MM.1S (cell line): Measurements from ENCODE around the gene MYRIP.

Source experiments
- DNase-seq: peaks from one replicate; pipeline ENCODE4 v3.0.0-alpha.2; 2015
- H2AFZ ChIP-seq: fragments of 300-600 bp; sonication (generic); 2 replicates; pipeline ENCODE4 v1.6.0; 2016; ENCODE audit warnings: antibody characterized with exemption, low read length
- H3F3A ChIP-seq: fragments of 300-600 bp; sonication (generic); 2 replicates; pipeline ENCODE4 v1.6.1; 2016; ENCODE audit warnings: mild to moderate bottlenecking, antibody characterized with exemption, low read length, moderate library complexity, mixed read lengths; ENCODE audit not compliant: insufficient read depth
- H3K27ac ChIP-seq: fragments of 300-600 bp; sonication (generic); 2 replicates; pipeline ENCODE4 v1.5.1; 2016; ENCODE audit warnings: mild to moderate bottlenecking, low read length
- H3K27me3 ChIP-seq: fragments of 300-600 bp; sonication (generic); replicated peaks from 2 replicates; pipeline ENCODE4 v1.6.0; 2016; ENCODE audit warnings: low read length; ENCODE audit not compliant: insufficient read depth
- H3K36me3 ChIP-seq: fragments of 300-600 bp; sonication (generic); replicated peaks from 2 replicates; pipeline ENCODE4 v1.6.1; 2016; ENCODE audit warnings: mild to moderate bottlenecking, low read length, mixed read lengths; ENCODE audit not compliant: insufficient read depth
- H3K4me1 ChIP-seq: fragments of 300-600 bp; sonication (generic); 2 replicates; pipeline ENCODE4 v1.6.1; 2016; ENCODE audit warnings: low read length, mixed read lengths
- H3K4me2 ChIP-seq: fragments of 300-600 bp; sonication (generic); 2 replicates; pipeline ENCODE4 v1.6.0; 2016; ENCODE audit warnings: low read depth, low read length
- H3K4me3 ChIP-seq: fragments of 300-600 bp; sonication (generic); 2 replicates; pipeline ENCODE4 v1.5.1; 2016; ENCODE audit warnings: low read length, mixed read lengths
- H3K79me2 ChIP-seq: fragments of 300-600 bp; sonication (generic); 2 replicates; pipeline ENCODE4 v1.6.1; 2016; ENCODE audit warnings: mixed run types, low read length, mixed read lengths
- H3K9ac ChIP-seq: fragments of 300-600 bp; sonication (generic); 2 replicates; pipeline ENCODE4 v1.6.1; 2016; ENCODE audit warnings: low read length, mixed read lengths
- H3K9me2 ChIP-seq: fragments of 300-600 bp; sonication (generic); replicated peaks from 2 replicates; pipeline ENCODE4 v1.6.1; 2016; ENCODE audit warnings: mild to moderate bottlenecking, low read length, mixed read lengths; ENCODE audit not compliant: insufficient read depth
- H3K9me3 ChIP-seq: fragments of 300-600 bp; sonication (generic); replicated peaks from 2 replicates; pipeline ENCODE4 v1.6.1; 2016; ENCODE audit warnings: mild to moderate bottlenecking, low read length, mixed read lengths; ENCODE audit not compliant: insufficient read depth
- H4K20me1 ChIP-seq: fragments of 300-600 bp; sonication (generic); 2 replicates; pipeline ENCODE4 v1.6.1; 2016; ENCODE audit warnings: mild to moderate bottlenecking, low read length, moderate library complexity, mixed read lengths; ENCODE audit not compliant: insufficient read depth
- CTCF ChIP-seq: fragments of 300-600 bp; sonication (generic); IDR thresholded peaks from 2 replicates; pipeline ENCODE4 v1.5.1; 2016; ENCODE audit warnings: antibody characterized with exemption, low read length, mixed read lengths
- EZH2 ChIP-seq: fragments of 300-600 bp; sonication (generic); optimal IDR thresholded peaks from 2 replicates; pipeline ENCODE3; 2017; ENCODE audit warnings: low read depth, mild to moderate bottlenecking, antibody characterized with exemption, low read length, mixed read lengths
- EZH2phosphoT487 ChIP-seq: fragments of 300-600 bp; sonication (generic); IDR thresholded peaks from 2 replicates; pipeline ENCODE4 v1.6.1; 2018; ENCODE audit warnings: antibody characterized with exemption, low read length

The MYRIP gene

DNA sequence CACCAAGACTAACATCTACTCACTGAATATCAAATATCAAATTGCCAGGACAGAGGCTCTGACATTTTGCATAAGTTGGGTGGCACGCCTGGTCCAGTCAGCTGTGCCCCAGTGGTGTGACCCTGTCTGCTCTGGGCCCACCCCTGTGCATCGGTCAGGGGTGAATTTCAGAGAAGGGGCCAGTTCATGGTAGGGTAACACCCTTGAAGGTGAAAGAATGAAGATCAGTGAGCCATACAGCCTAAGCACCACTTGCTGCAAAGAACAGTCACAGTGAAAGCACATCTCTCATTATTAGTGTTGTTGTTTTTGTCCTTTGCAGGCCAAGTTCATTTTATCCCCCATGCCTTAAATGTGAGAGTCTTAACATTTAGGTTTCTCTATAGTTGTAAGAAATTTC is 86.8 kb downstream of the MYRIP start:
- H3K79me2 ChIP-seq: no peaks in the 10 kb centered on the region
- TF ChIP-seq EZH2phosphoT487 (no peak), EZH2 (no peak), CTCF (no peak)
- H3K9ac ChIP-seq: no peak overlapping the region
- H3K27ac ChIP-seq: no peak overlapping the region
- no peaks in the 10 kb centered on the region for H3K9me2 ChIP-seq
- H3K36me3 ChIP-seq: no peaks in the 10 kb centered on the region
- H2AFZ ChIP-seq: no peak overlapping the region
- no peaks in the 10 kb centered on the region for H3K9me3 ChIP-seq
- no peaks in the 10 kb centered on the region for H3K27me3 ChIP-seq
- no peaks in the 10 kb centered on the region for H3F3A ChIP-seq
- H3K4me2 ChIP-seq: no peak overlapping the region
- H3K4me1 ChIP-seq: no peaks in the 10 kb centered on the region
- no peak overlapping the region for H3K4me3 ChIP-seq
- no peak for DNase-seq
- no peaks in the 10 kb centered on the region for H4K20me1 ChIP-seq

DNA sequence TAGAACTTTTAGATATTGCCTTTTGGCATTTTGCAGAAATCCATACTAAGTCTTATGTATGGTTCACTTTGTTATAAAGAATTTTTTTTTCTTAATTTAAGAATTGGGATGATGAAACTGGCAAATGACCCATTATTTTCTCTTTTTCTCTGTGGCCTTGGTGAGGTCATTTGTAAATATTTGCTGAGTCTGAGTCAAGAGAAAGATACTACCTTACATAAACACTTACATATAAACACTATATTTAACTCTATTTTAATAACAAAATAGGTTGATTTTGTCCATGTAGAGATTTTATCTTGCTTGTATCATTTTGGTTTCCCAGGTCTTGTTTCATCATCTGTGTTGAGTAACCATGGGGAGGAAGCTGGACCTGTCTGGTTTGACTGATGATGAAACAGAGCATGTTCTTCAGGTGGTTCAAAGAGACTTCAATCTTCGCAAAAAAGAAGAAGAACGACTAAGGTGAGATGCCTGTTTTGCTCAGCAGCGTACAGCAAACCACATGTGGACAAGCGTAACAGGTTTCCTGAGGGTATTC is 91.1 kb downstream of the MYRIP start:
- no peaks in the 10 kb centered on the region for H3K27me3 ChIP-seq
- H3K79me2 ChIP-seq: no peaks in the 10 kb centered on the region
- H3K36me3 ChIP-seq: no peaks in the 10 kb centered on the region
- H3K9me2 ChIP-seq: no peaks in the 10 kb centered on the region
- H3K4me1 ChIP-seq: no peaks in the 10 kb centered on the region
- H2AFZ ChIP-seq: no peak overlapping the region
- no peak overlapping the region for H3K4me2 ChIP-seq
- no peaks in the 10 kb centered on the region for H3F3A ChIP-seq
- no peak for TF ChIP-seq EZH2phosphoT487
- no peak overlapping the region for H3K9ac ChIP-seq
- H3K9me3 ChIP-seq: no peaks in the 10 kb centered on the region
- H3K27ac ChIP-seq: no peak overlapping the region
- no peak overlapping the region for H3K4me3 ChIP-seq
- no peaks in the 10 kb centered on the region for H4K20me1 ChIP-seq
- no peak for DNase-seq

DNA sequence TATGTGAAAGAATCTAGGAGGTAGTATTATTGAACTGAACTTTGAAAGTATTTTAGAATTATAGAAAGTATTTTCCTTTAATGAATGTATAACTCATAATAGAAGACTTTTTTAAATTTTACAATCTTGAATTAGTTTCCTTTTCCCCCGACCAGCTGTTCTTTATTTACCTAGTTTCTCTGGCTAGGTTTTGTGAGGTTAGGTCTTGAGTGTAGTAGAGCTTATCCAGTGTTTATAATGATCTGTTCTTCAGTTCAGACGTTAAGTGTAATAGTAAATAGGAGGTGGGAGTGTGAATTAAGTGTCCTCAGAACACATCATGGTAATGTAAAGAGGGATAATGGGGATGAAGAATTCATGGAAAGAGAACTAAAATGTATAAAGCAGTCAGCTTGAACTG is 93.8 kb downstream of the MYRIP start:
- no peak overlapping the region for H3K27ac ChIP-seq
- H3K9ac ChIP-seq: no peak overlapping the region
- H3K36me3 ChIP-seq: no peaks in the 10 kb centered on the region
- no peaks in the 10 kb centered on the region for H3K9me2 ChIP-seq
- no peaks in the 10 kb centered on the region for H3K27me3 ChIP-seq
- H3K79me2 ChIP-seq: no peaks in the 10 kb centered on the region
- H3K4me1 ChIP-seq: no peaks in the 10 kb centered on the region
- H2AFZ ChIP-seq: no peak overlapping the region
- H3F3A ChIP-seq: no peaks in the 10 kb centered on the region
- H3K4me2 ChIP-seq: no peak overlapping the region
- no peaks in the 10 kb centered on the region for H4K20me1 ChIP-seq
- H3K4me3 ChIP-seq: no peak overlapping the region
- DNase-seq: no peak
- H3K9me3 ChIP-seq: no peaks in the 10 kb centered on the region
- TF ChIP-seq CTCF: no peak
- TF ChIP-seq EZH2: no peak
- no peak for TF ChIP-seq EZH2phosphoT487

GRCh38 chr3:39905788-39906187 is 96.4 kb downstream of the MYRIP start:
- H3K79me2 ChIP-seq: no peaks in the 10 kb centered on the region
- no peaks in the 10 kb centered on the region for H3K36me3 ChIP-seq
- no peak overlapping the region for H3K4me2 ChIP-seq

More at GRCh38 chr3:39905788-39906187, 96.4 kb downstream of the MYRIP start:
- Histone ChIP-seq H2AFZ (no peak overlapping the region), H3K4me1 (no peaks in the 10 kb centered on the region), H4K20me1 (no peaks in the 10 kb centered on the region), H3K4me3 (no peak overlapping the region), H3F3A (no peaks in the 10 kb centered on the region), H3K9me2 (no peaks in the 10 kb centered on the region), H3K27me3 (no peaks in the 10 kb centered on the region), H3K9ac (no peak overlapping the region), H3K27ac (no peak overlapping the region), H3K9me3 (no peaks in the 10 kb centered on the region)
- TF ChIP-seq CTCF: no peak
- no peak for TF ChIP-seq EZH2phosphoT487
- TF ChIP-seq EZH2: no peak
- DNase-seq: no peak
